Astrocyte (in vitro differentiated cells and primary cell): ENCODE data around the gene ETNPPL. TPM values are rescaled to one million over a fixed set of nuclear protein-coding genes. Genes with fewer than 3 reads are reported as not detected.

ENCODE experiments used
- DNase-seq: peaks from one replicate; pipeline ENCODE4 v3.0.0-alpha.2; 2010; ENCODE audit warnings: low read depth
- FAIRE-seq: peaks from 2 replicates; lab custom pipeline; 2011; peaks lifted over from hg19 to GRCh38; lab: Jason Lieb, UNC
- H2AFZ ChIP-seq: 2 replicates; pipeline ENCODE4 v1.6.0; 2012; ENCODE audit warnings: low read depth, low read length, inconsistent platforms
- H3K27ac ChIP-seq: 2 replicates; pipeline ENCODE4 v1.5.1; 2011; ENCODE audit warnings: low read depth, low read length, inconsistent platforms
- H3K27me3 ChIP-seq: 2 replicates; pipeline ENCODE4 v1.6.0; 2011; ENCODE audit warnings: low read length, inconsistent platforms; ENCODE audit not compliant: insufficient read depth
- H3K36me3 ChIP-seq: 2 replicates; pipeline ENCODE4 v1.5.1; 2011; ENCODE audit warnings: low read length, inconsistent platforms; ENCODE audit not compliant: insufficient read depth
- H3K4me1 ChIP-seq: 2 replicates; pipeline ENCODE4 v1.5.1; 2011; ENCODE audit warnings: low read length, inconsistent platforms; ENCODE audit not compliant: insufficient read depth
- H3K4me2 ChIP-seq: 2 replicates; pipeline ENCODE4 v1.6.0; 2012; ENCODE audit warnings: low read length, inconsistent platforms
- H3K4me3 ChIP-seq: 2 replicates; pipeline ENCODE4 v1.5.1; 2011; ENCODE audit warnings: low read depth, mild to moderate bottlenecking, low read length, inconsistent platforms; ENCODE audit not compliant: insufficient read depth
- H3K79me2 ChIP-seq: 2 replicates; pipeline ENCODE4 v1.6.0; 2012; ENCODE audit warnings: mild to moderate bottlenecking, low read length, inconsistent platforms; ENCODE audit not compliant: insufficient read depth
- H3K9ac ChIP-seq: 2 replicates; pipeline ENCODE4 v1.6.0; 2012; ENCODE audit warnings: mild to moderate bottlenecking, low read length, inconsistent platforms
- H3K9me3 ChIP-seq: 2 replicates; pipeline ENCODE4 v1.5.1; 2012; ENCODE audit warnings: low read depth, mild to moderate bottlenecking, low read length, inconsistent platforms; ENCODE audit not compliant: insufficient read depth
- H4K20me1 ChIP-seq: 2 replicates; pipeline ENCODE4 v1.6.0; 2012; ENCODE audit warnings: low read length, inconsistent platforms; ENCODE audit not compliant: insufficient read depth
- H3K27ac Mint-ChIP-seq: one replicate; pipeline ENCODE4 v1.8.0; 2021; ENCODE audit warnings: mild to moderate bottlenecking, mixed read lengths; ENCODE audit not compliant: unreplicated experiment
- H3K27me3 Mint-ChIP-seq: one replicate; pipeline ENCODE4 v1.8.0; 2021; ENCODE audit warnings: low read depth, mixed read lengths; ENCODE audit not compliant: unreplicated experiment
- H3K36me3 Mint-ChIP-seq: one replicate; pipeline ENCODE4 v1.8.0; 2021; ENCODE audit warnings: low read depth, mixed read lengths; ENCODE audit not compliant: unreplicated experiment
- H3K4me1 Mint-ChIP-seq: one replicate; pipeline ENCODE4 v1.8.0; 2021; ENCODE audit warnings: low read depth, mixed read lengths; ENCODE audit not compliant: unreplicated experiment
- H3K4me3 Mint-ChIP-seq: one replicate; pipeline ENCODE4 v1.8.0; 2021; ENCODE audit warnings: mild to moderate bottlenecking, moderate library complexity, mixed read lengths; ENCODE audit not compliant: unreplicated experiment
- H3K9me3 Mint-ChIP-seq: one replicate; pipeline ENCODE4 v1.8.0; 2021; ENCODE audit warnings: mild to moderate bottlenecking, mixed read lengths; ENCODE audit not compliant: unreplicated experiment
- CTCF ChIP-seq: IDR thresholded peaks from 2 replicates; pipeline ENCODE4 v1.5.1; 2011; ENCODE audit warnings: low read depth, mild to moderate bottlenecking, inconsistent platforms, low read length, moderate library complexity; ENCODE audit not compliant: insufficient read depth
- EZH2 ChIP-seq: IDR thresholded peaks from 2 replicates; pipeline ENCODE4 v1.6.1; 2012; ENCODE audit warnings: mild to moderate bottlenecking, low read length, inconsistent platforms; ENCODE audit not compliant: insufficient read depth
- total RNA-seq: library from RNA; stranded (reverse); gene quantifications from 2 replicates; pipeline ENCODE4 v1.2.1, GENCODE V29; 2021

The ETNPPL gene
- total RNA-seq, 1 donor from 2014 or later = not detected

- Histone ChIP-seq H4K20me1 (no peaks in the 10 kb centered on the region), H3K4me2 (no peak overlapping the region), H3K4me1 (peaks cover 7% of the 10 kb centered on the region), H2AFZ (no peak overlapping the region), H3K36me3 (no peaks in the 10 kb centered on the region), H3K4me3 (no peak overlapping the region), H3K79me2 (no peaks in the 10 kb centered on the region), H3K27me3 (peaks cover 25% of the 10 kb centered on the region), H3K9ac (no peak overlapping the region), H3K9me3 (no peaks in the 10 kb centered on the region), H3K27ac (no peak overlapping the region)
- no peaks in the 10 kb centered on the region for H3K4me1 Mint-ChIP-seq
- H3K27ac Mint-ChIP-seq = no peak overlapping the region
- no peak overlapping the region for H3K4me3 Mint-ChIP-seq
- FAIRE-seq = no peak
- H3K9me3 Mint-ChIP-seq = no peaks in the 10 kb centered on the region
- TF ChIP-seq EZH2 (no peak), CTCF (no peak)
- H3K27me3 Mint-ChIP-seq = peaks cover 25% of the 10 kb centered on the region
- DNase-seq = no peak
- H3K36me3 Mint-ChIP-seq = no peaks in the 10 kb centered on the region
These were observed 1.1 kb upstream of the ETNPPL start for GRCh38 chr4:108763986-108764385.

- peaks cover 25% of the 10 kb centered on the region for H3K27me3 ChIP-seq
- FAIRE-seq = no peak
- no peaks in the 10 kb centered on the region for H3K36me3 Mint-ChIP-seq
- no peaks in the 10 kb centered on the region for H3K79me2 ChIP-seq
- peaks cover 25% of the 10 kb centered on the region for H3K27me3 Mint-ChIP-seq
- H3K27ac Mint-ChIP-seq = no peak overlapping the region
- no peak overlapping the region for H3K27ac ChIP-seq
- no peaks in the 10 kb centered on the region for H3K36me3 ChIP-seq
- no peaks in the 10 kb centered on the region for H3K9me3 Mint-ChIP-seq
- no peak for DNase-seq
- peak overlapping the region; percentile 61 for H3K4me3 ChIP-seq
- H3K9ac ChIP-seq = peak overlapping the region; percentile 31
- no peaks in the 10 kb centered on the region for H3K9me3 ChIP-seq
- no peak for TF ChIP-seq CTCF
- TF ChIP-seq EZH2 = no peak
- peak overlapping the region; percentile 97 for H2AFZ ChIP-seq
- peak overlapping the region; percentile 99 for H3K4me2 ChIP-seq
- H3K4me1 ChIP-seq = peaks cover 7% of the 10 kb centered on the region
- no peaks in the 10 kb centered on the region for H4K20me1 ChIP-seq
- H3K4me3 Mint-ChIP-seq = peak overlapping the region; percentile 87
- no peaks in the 10 kb centered on the region for H3K4me1 Mint-ChIP-seq
These were observed 357 bp upstream of the ETNPPL start for GRCh38 chr4:108763226-108763593.

- Histone ChIP-seq H3K27ac (no peak overlapping the region), H2AFZ (no peak overlapping the region), H3K4me1 (peaks cover 7% of the 10 kb centered on the region), H3K36me3 (no peaks in the 10 kb centered on the region), H3K27me3 (peaks cover 19% of the 10 kb centered on the region), H3K9me3 (no peaks in the 10 kb centered on the region), H3K4me3 (no peak overlapping the region), H3K79me2 (no peaks in the 10 kb centered on the region), H3K9ac (no peak overlapping the region), H4K20me1 (no peaks in the 10 kb centered on the region), H3K4me2 (no peak overlapping the region)
- Mint-ChIP-seq H3K27me3 (peaks cover 24% of the 10 kb centered on the region), H3K4me1 (no peaks in the 10 kb centered on the region), H3K27ac (no peak overlapping the region), H3K9me3 (no peaks in the 10 kb centered on the region), H3K36me3 (no peaks in the 10 kb centered on the region), H3K4me3 (no peak overlapping the region)
- DNase-seq (no peak), FAIRE-seq (no peak)
- no peak for TF ChIP-seq CTCF
- no peak for TF ChIP-seq EZH2
These were observed 4.4 kb downstream of the ETNPPL start for GRCh38 chr4:108758498-108758897.
